Stimulated activated CD8-positive, alpha-beta memory T cell treated with anti-CD3 and anti-CD28 coated beads, Interleukin-15, amount 100 ng/mL, for 4 hours (primary cell): Measurements from ENCODE around the gene CPT1A.

Source experiments
- DNase-seq, 2 donors: peaks; one replicate each; pipeline ENCODE4 v3.0.0-alpha.2; 2020; ENCODE audit warnings: low read depth in 2 of 2

The CPT1A gene

GRCh38 chr11:68710409-68710808, 131.3 kb downstream of the CPT1A start:
- no peak for DNase-seq

GRCh38 chr11:68709062-68709461, 132.7 kb downstream of the CPT1A start:
- no peak for DNase-seq

- no peak for DNase-seq
Measured at GRCh38 chr11:68707527-68707926, 134.2 kb downstream of the CPT1A start.

DNA sequence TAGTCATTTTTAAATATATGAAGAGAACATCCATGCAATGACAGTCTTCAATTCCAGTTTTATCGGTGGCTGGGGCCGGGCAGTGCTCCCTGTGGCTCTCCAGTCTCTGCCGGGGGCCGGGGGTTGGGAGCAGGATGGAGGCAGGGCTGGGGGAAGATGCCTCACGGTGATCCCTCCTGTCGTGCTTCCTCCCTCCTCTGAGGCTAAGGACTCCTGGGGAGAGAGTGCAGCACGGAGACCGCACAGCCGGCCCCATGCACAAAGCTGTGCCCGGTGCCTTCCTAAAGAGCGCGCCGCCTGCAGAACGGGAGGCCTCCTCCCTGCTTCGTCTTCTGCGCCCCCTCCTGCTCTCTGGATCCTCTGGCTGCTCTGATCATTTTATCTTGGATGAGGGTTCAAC, 136.8 kb downstream of the CPT1A start:
- no peak for DNase-seq
